Endothelial cell of umbilical vein (primary cell): ENCODE results near the gene SSRP1. TPM values are rescaled to one million over a fixed set of nuclear protein-coding genes. Genes with fewer than 3 reads are reported as not detected.

Experiments used
- BruUV-seq: library from RNA; stranded (reverse); fragments of 400-500 nt; replicated peaks from 2 replicates; lab custom pipeline; 2021; lab: Mats Ljungman, UMichigan
- CTCF ChIA-PET: fragments of 300-600, 350-600 bp; sonication (Branson Sonifier 250); formaldehyde crosslinking; loops from one replicate; lab custom pipeline; 2021; ENCODE audit warnings: antibody characterized with exemption, inconsistent platforms; lab: Charles Lee
- POLR2A ChIA-PET: fragments of 300-600, 350-600 bp; sonication (Branson Sonifier 250); formaldehyde crosslinking; loops from one replicate; lab custom pipeline; 2021; ENCODE audit warnings: antibody characterized with exemption, inconsistent platforms; lab: Charles Lee
- DNase-seq: peaks from one replicate; pipeline ENCODE4 v3.0.0-alpha.2; 2011; ENCODE audit warnings: low read depth, low spot score
- FAIRE-seq: peaks from 2 replicates; lab custom pipeline; 2011; peaks lifted over from hg19 to GRCh38; lab: Jason Lieb, UNC
- H2AFZ ChIP-seq: 2 replicates; pipeline ENCODE4 v1.6.0; 2012; ENCODE audit warnings: low read depth, low read length, control low read depth, inconsistent platforms
- H3K27ac ChIP-seq: 2 replicates; pipeline ENCODE4 v1.5.1; 2011; ENCODE audit warnings: low read depth, mild to moderate bottlenecking, control low read depth, low read length, moderate library complexity; ENCODE audit not compliant: insufficient read depth
- H3K27me3 ChIP-seq, 2 experiments: 2 replicates each; pipeline versions ENCODE4 v1.6.0 to v1.6.1; 2011; ENCODE audit warnings: low read length in 2 of 2, mixed read lengths in 1 of 2; ENCODE audit not compliant: control insufficient read depth in 2 of 2, insufficient read depth in 2 of 2
- H3K36me3 ChIP-seq, 2 experiments: 2 replicates in 1 of 2; 3 replicates in 1 of 2; pipeline ENCODE4 v1.5.1; 2011; ENCODE audit warnings: low read length in 2 of 2, mild to moderate bottlenecking in 1 of 2, moderate library complexity in 1 of 2; ENCODE audit not compliant: control insufficient read depth in 2 of 2, insufficient read depth in 2 of 2; ENCODE audit errors: extremely low read depth in 1 of 2
- H3K4me1 ChIP-seq: 3 replicates; pipeline ENCODE4 v1.5.1; 2011; ENCODE audit warnings: mild to moderate bottlenecking, low read length; ENCODE audit not compliant: control insufficient read depth, insufficient read depth; ENCODE audit errors: extremely low read depth
- H3K4me2 ChIP-seq: 2 replicates; pipeline ENCODE4 v1.6.1; 2011; ENCODE audit warnings: low read length, control low read depth, mixed read lengths; ENCODE audit not compliant: insufficient read depth
- H3K4me3 ChIP-seq, 3 experiments: fragments of 200-600 bp in 1 of 3; sonication (generic), shearing (Covaris generic) in 1 of 3; replicated peaks in 1 of 3; 2 replicates each; pipeline ENCODE4 v1.5.1; 2011 to 2016; ENCODE audit warnings: control low read depth in 3 of 3, low read length in 3 of 3, mild to moderate bottlenecking in 2 of 3, inconsistent platforms in 1 of 3, low read depth in 1 of 3, moderate library complexity in 1 of 3; ENCODE audit not compliant: insufficient read depth in 1 of 3
- H3K79me2 ChIP-seq: 2 replicates; pipeline ENCODE4 v1.6.0; 2012; ENCODE audit warnings: low read length, inconsistent platforms; ENCODE audit not compliant: control insufficient read depth, insufficient read depth
- H3K9ac ChIP-seq: replicated peaks from 2 replicates; pipeline ENCODE3; 2011; ENCODE audit warnings: low read length, control low read depth; ENCODE audit not compliant: insufficient read depth; ENCODE audit errors: extremely low read depth
- H3K9me1 ChIP-seq: replicated peaks from 3 replicates; pipeline ENCODE4 v1.6.0; 2011; ENCODE audit warnings: mild to moderate bottlenecking, low read length; ENCODE audit not compliant: control insufficient read depth, insufficient read depth; ENCODE audit errors: extremely low read depth
- H3K9me3 ChIP-seq: replicated peaks from 2 replicates; pipeline ENCODE4 v1.5.1; 2012; ENCODE audit warnings: low read length, inconsistent platforms; ENCODE audit not compliant: control insufficient read depth, insufficient read depth
- H4K20me1 ChIP-seq: replicated peaks from 2 replicates; pipeline ENCODE3; 2011; ENCODE audit warnings: mild to moderate bottlenecking, low read length; ENCODE audit not compliant: control insufficient read depth, insufficient read depth; ENCODE audit errors: extremely low read depth
- EZH2 ChIP-seq: IDR thresholded peaks from 2 replicates; pipeline ENCODE4 v1.6.1; 2012; ENCODE audit warnings: borderline replicate concordance, low read depth, mild to moderate bottlenecking, moderate library complexity, low read length, inconsistent platforms; ENCODE audit not compliant: severe bottlenecking
- FOS ChIP-seq: IDR thresholded peaks from 2 replicates; pipeline ENCODE4 v1.6.1; 2011; ENCODE audit warnings: mild to moderate bottlenecking, low read length, moderate library complexity, borderline replicate concordance; ENCODE audit not compliant: insufficient read depth
- GATA2 ChIP-seq: IDR thresholded peaks from 2 replicates; pipeline ENCODE4 v1.7.0; 2011; ENCODE audit warnings: low read depth, mild to moderate bottlenecking, moderate library complexity, mixed read lengths, low read length; ENCODE audit not compliant: insufficient read length, insufficient read depth
- JUN ChIP-seq: IDR thresholded peaks from 2 replicates; pipeline ENCODE4 v1.6.1; 2011; ENCODE audit warnings: borderline replicate concordance, low read depth; ENCODE audit not compliant: insufficient read length, insufficient read depth
- POLR2A ChIP-seq: IDR thresholded peaks from 2 replicates; pipeline ENCODE4 v1.6.1; 2012; ENCODE audit warnings: low read depth, mild to moderate bottlenecking, control low read depth, low read length
- POLR2AphosphoS5 ChIP-seq: IDR thresholded peaks from 2 replicates; pipeline ENCODE4 v1.6.1; 2012; ENCODE audit warnings: low read depth, mild to moderate bottlenecking, control low read depth, low read length, moderate library complexity; ENCODE audit not compliant: insufficient read depth
- dilution Hi-C: fragments of 300-500 bp; cut with MboI; formaldehyde crosslinking; loops from one replicate; pipeline ENCODE4 v1.15.0; 2019; ENCODE audit warnings: low sequenced_read_pairs; ENCODE audit not compliant: extremely low pct_ligation_motif_present
- intact Hi-C: fragments of 100-400 bp; cut with micrococcal nuclease; formaldehyde crosslinking; loops from one replicate; pipeline ENCODE4 v1.10.0; 2022
- polyA plus RNA-seq, 4 experiments: library from polyadenylated mRNA; depleted of rRNA in 3 of 4; stranded (reverse) in 3 of 4; unstranded in 1 of 4; fragments of >200 nt; gene quantifications; 2 replicates each; pipeline versions ENCODE4 v1.2.1 to v1.2.3, GENCODE V29; 2011 to 2012; ENCODE audit warnings: missing spikeins in 1 of 4
- total RNA-seq: library from RNA; stranded (reverse); gene quantifications from 2 replicates; pipeline ENCODE4 v1.2.3, GENCODE V29; 2021
- TF ChIP-seq, protein P1 (sequence below), 2 donors: IDR thresholded peaks; 1 replicate in 1 of 2; 2 replicates in 1 of 2; pipeline ENCODE4 v1.5.1; 2011; ENCODE audit warnings: low read length in 2 of 2, mild to moderate bottlenecking in 2 of 2, moderate library complexity in 2 of 2, control low read depth in 1 of 2, inconsistent platforms in 1 of 2, low read depth in 1 of 2; ENCODE audit not compliant: insufficient read depth in 1 of 2; ENCODE audit errors: extremely low read depth in 1 of 2

SSRP1 gene
- total and polyA plus RNA-seq, 2 donors (not counting 3 experiments of a cell fraction or from before 2014, with no cell fraction given) = 130 to 146 TPM

DNA sequence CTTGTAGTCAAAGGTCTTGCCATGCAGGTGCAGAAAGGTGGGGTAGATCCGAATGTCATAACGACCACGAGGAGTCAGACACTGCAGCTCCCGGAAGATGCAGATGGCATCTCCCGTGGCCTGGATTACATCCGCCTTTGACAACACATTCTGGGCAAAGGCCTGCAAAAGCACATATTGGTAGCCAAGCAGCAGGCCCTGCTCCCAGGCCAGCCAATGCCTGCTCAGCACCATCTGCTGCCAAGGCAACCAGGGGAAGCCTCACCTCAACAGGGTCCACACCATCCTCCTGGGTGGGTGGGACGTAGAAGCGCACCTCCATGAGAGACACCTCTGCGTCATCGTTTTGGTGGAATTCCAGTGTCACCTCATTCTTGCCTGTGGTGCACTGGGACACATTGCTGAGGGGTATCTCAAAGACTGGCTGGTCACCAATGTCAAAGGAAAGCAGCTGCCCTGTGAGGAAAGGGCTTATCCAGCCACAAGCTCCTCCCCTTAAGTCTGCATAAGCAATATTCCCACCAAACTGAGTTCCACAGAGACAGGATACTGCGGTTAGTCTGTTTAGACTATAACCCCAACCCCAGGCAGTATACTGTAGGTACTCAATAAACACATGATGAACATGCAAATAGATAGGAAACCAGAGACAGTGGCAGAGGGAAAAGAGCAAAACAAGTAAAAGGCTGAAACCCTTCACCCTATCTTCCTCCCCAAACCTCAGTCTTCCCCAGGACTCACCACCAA lies 2.8 kb downstream of the SSRP1 start:
- BruUV-seq = no TSS peak
- DNase-seq (no peak), FAIRE-seq (no peak)
- H2AFZ ChIP-seq = no peak overlapping the region
- dilution Hi-C loops (no loop called here), intact Hi-C loops (no loop called here)
- no peaks in the 10 kb centered on the region for H3K9me1 ChIP-seq
- peaks cover 31 to 33% of the 10 kb centered on the region in 2 experiments for H3K36me3 ChIP-seq
- H3K27me3 ChIP-seq = no peaks in the 10 kb centered on the region
- POLR2A ChIA-PET = no interaction called here
- peaks cover 28% of the 10 kb centered on the region for H3K79me2 ChIP-seq
- CTCF ChIA-PET = no interaction called here
- no peak overlapping the region for H3K9ac ChIP-seq
- H3K4me1 ChIP-seq = peaks cover 17% of the 10 kb centered on the region
- H3K4me3 ChIP-seq = no peak overlapping the region
- no peak overlapping the region for H3K27ac ChIP-seq
- TF ChIP-seq, protein P1, sequence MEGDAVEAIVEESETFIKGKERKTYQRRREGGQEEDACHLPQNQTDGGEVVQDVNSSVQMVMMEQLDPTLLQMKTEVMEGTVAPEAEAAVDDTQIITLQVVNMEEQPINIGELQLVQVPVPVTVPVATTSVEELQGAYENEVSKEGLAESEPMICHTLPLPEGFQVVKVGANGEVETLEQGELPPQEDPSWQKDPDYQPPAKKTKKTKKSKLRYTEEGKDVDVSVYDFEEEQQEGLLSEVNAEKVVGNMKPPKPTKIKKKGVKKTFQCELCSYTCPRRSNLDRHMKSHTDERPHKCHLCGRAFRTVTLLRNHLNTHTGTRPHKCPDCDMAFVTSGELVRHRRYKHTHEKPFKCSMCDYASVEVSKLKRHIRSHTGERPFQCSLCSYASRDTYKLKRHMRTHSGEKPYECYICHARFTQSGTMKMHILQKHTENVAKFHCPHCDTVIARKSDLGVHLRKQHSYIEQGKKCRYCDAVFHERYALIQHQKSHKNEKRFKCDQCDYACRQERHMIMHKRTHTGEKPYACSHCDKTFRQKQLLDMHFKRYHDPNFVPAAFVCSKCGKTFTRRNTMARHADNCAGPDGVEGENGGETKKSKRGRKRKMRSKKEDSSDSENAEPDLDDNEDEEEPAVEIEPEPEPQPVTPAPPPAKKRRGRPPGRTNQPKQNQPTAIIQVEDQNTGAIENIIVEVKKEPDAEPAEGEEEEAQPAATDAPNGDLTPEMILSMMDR (IDR thresholded peaks at IDR 0.05; ENCODE audit: extremely low read depth in 1 of 2, insufficient read depth in 1 of 2, low read depth in 1 of 2, low read length in 2 of 2) = no peak
- TF ChIP-seq JUN = no peak
- no peak for TF ChIP-seq EZH2
- H4K20me1 ChIP-seq = no peaks in the 10 kb centered on the region
- no peak overlapping the region for H3K4me2 ChIP-seq
- no peaks in the 10 kb centered on the region for H3K9me3 ChIP-seq

DNA sequence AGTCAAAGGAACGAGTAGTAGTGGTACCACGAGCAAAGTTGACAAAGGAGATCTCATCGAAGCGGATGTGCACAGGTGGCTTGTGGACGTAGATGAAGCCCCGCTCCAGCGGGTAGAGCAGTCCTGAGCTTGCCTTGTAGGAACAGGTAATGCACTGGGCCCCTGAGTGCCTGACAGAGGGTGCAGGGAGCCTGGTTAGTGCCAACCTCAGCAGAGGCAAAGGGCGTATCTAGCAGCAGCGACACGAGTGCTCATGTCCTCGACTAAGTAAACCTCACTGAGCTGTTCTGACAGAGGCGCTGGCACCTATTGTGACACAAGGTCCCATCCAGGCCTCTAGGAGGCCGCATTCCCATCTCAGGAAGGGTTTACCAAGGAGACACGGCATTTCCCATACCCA lies 4.0 kb downstream of the SSRP1 start:
- no peaks in the 10 kb centered on the region for H3K9me1 ChIP-seq
- H3K27ac ChIP-seq = no peak overlapping the region
- H2AFZ ChIP-seq = no peak overlapping the region
- TF ChIP-seq POLR2AphosphoS5 = no peak
- TF ChIP-seq POLR2A = no peak
- TF ChIP-seq GATA2 = no peak
- no peak for TF ChIP-seq FOS
- no TSS peak for BruUV-seq
- no peak overlapping the region for H3K4me3 ChIP-seq
- no peaks in the 10 kb centered on the region for H3K27me3 ChIP-seq
- ChIA-PET CTCF (no interaction called here), POLR2A (interaction anchor here (0.6 kb wide), 1 partner anchor 57 kb away, joined by 4 read pairs; no protein-coding TSS in a partner anchor)
- peaks cover 34 to 41% of the 10 kb centered on the region in 2 experiments for H3K36me3 ChIP-seq
- no peak overlapping the region for H3K9ac ChIP-seq
- H3K79me2 ChIP-seq = peaks cover 28% of the 10 kb centered on the region
- no peak for FAIRE-seq
- H3K4me2 ChIP-seq = no peak overlapping the region
- no peak for DNase-seq
- no peaks in the 10 kb centered on the region for H3K9me3 ChIP-seq
- H3K4me1 ChIP-seq = peaks cover 17% of the 10 kb centered on the region
- intact Hi-C loops (no loop called here), dilution Hi-C loops (no loop called here)
- H4K20me1 ChIP-seq = no peaks in the 10 kb centered on the region
